NCI-H524 (cell line): ENCODE measurements around the gene NRXN3.
A peak's percentile ranks its signal among the peaks of the same experiment; 100 is the strongest.

Experiments used
- DNase-seq, 2 experiments: peaks; one replicate each; lab custom pipeline; 2025; lab: John Stamatoyannopoulos, UW

Gene NRXN3

GRCh38 chr14:78173346-78174035, 3.3 kb downstream of the NRXN3 start:
- DNase-seq: no peak

- DNase-seq: no peak
These were observed 5.2 kb downstream of the NRXN3 start for GRCh38 chr14:78175412-78175811.

DNA sequence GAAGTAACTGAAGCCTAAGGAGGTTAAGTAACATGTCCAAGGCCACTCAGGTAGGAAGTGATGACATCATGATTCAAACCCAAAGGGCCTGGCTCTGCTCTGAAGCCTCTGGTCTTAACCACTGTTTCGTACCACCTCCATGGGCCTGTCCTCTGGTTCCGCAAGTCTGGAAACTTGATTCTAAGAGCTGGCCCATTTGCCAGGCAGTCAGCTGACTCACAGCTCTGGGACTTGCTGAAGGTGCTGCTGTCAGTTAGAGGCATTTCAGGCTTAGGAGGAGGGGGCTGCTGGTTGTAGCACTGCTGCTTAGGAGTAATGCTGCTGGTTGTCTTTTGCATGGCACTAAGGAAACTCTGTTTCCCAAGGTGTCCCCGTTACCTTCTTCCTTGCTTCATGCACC, 7.9 kb downstream of the NRXN3 start:
- DNase-seq: no peak

GRCh38 chr14:78178971-78179370, 8.8 kb downstream of the NRXN3 start:
- no peak for DNase-seq

DNA sequence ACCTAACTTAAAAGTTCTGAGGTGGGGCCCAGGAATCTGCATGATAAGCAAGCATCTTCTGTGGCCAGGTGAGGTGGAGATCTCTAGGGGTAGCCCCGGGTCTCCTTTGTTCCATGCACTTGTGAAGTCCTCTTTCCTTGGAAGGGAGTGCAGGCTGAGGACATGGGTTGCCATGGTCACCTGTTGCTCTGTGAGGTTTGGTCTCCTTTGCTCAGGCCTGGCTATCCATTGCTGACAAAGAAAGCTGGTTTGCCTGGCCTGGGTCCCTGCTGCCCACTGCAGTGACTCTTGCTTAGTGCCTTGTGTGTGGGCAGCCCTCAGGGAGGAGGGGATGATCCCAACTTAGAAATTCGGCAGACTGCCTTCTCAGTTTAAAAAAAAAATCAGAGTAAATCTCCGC, 11.1 kb downstream of the NRXN3 start:
- no peak for DNase-seq

DNA sequence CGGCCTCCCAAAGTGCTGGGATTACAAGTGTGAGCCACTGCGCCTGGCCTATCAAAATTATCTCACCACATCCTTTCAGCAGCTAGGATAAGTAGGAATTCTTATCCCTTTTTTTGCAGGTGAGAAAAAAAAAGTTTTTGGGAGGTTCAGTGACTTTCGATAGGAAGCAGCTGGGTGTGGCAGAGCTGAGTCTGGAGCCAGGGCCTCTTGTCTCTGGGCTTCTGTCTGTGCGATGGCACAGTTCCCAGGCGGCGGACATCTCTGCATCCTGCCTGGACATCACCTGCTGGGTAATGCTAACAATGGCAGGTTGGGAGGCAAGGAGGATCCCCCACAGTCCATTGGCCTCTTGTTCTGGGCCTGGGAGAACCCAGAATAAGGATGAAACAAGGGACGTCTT, 12.5 kb downstream of the NRXN3 start:
- no peak for DNase-seq

GRCh38 chr14:78184157-78184556, 14.0 kb downstream of the NRXN3 start:
- no peak for DNase-seq

DNA sequence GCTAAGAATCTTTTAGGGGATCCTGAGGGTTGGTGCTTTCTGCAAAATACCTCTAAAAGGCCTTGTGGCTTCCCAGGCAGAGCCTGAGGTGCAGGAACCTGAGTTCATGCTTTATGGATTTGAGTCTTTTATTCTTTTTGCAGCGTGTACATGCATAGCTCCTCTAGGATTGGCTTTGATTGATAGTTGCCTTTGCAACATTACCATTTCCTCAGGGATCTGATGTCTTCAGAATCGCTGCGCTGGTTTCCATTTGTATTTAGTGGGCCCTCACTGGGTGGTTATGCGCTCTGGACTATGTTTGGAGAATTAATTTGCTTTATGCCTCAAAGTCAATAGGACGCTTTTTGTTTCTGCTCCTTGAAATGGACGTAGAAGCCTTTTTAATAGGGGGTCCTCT, 16.1 kb downstream of the NRXN3 start:
- DNase-seq: no peak

GRCh38 chr14:78188882-78189281, 18.7 kb downstream of the NRXN3 start:
- no peak for DNase-seq

DNA sequence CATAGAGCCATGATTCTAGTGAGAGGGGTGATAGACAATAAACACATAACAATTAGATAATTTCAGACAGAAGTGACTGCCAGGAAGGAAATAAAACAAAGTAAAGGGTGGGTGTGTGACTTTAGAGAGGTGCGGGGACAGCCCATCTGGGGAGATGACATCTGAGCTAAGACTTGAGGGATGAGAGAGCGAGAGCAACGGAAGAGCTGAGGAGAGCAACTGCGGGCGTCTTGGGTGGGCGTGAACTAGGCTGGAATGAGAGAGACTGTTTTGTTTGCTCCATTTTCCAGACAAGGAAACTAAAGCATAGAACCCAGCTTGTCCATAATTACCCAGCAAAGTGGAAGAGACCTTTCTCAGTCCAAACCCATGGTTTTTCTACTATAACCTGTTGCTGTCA, 25.3 kb downstream of the NRXN3 start:
- no peak for DNase-seq

GRCh38 chr14:78196323-78196722, 26.1 kb downstream of the NRXN3 start:
- DNase-seq: peak in 1 of 2 experiments; percentile 17

DNA sequence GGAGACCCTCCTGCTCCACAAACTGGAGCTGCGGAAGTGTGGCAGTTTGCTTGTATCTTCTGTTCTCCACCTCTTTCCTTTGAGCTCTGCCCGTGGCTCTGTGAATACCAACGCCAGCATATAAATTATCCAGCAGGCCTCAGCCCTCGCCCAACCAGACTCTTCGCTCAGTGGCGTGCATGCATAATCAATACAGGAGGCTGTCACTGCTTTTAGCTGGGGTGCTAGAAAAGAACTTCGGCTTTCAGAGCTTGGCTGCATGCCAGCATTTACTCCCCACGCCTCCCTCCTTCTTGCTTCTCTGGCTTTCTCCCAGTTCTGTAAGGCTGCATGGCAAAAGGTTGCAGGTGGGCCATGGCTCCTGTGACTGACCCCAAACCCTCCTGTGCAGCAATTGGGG, 26.9 kb downstream of the NRXN3 start:
- DNase-seq: no peak

- no peak for DNase-seq
These were observed 32.0 kb downstream of the NRXN3 start for GRCh38 chr14:78202163-78202562.

DNA sequence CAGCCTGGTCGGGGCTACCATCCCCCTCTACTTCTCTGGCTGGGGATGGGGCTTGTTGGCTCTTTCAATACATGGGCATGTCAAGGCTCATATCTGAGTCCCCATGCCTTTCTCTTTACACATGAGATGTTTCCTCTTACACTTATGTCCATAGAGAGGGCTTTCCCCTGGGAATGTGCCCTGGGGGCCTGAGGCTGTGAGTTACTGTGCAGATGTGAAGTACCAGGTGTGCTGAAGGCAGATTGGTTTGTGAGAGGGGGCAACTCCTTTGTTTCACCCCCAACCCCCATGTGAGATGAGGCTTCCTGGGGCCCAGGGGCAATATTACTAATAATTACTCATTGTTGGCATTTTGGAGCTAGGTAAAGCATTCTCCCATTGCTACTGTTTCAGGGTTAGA, 32.8 kb downstream of the NRXN3 start:
- DNase-seq: no peak

DNA sequence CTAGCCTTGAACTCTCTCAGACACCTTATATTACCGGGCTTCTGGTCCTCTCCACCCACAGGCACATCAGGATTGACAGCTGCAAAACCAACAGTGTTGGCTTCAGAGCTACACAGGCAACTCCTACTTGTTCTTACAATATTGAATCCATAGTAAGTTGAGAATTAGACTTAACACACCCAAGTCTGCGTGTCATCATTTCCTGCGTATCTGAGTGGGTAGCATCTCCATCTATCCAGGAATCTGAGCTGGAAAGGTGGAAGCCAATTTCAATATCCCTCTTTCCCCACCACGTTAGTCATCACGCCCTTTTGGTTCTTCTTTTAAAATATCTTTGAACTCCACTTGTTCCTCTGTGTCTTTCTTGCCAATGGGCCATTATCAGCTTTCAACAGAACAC, 37.2 kb downstream of the NRXN3 start:
- no peak for DNase-seq

GRCh38 chr14:78220273-78220672, 50.1 kb downstream of the NRXN3 start:
- no peak for DNase-seq

DNA sequence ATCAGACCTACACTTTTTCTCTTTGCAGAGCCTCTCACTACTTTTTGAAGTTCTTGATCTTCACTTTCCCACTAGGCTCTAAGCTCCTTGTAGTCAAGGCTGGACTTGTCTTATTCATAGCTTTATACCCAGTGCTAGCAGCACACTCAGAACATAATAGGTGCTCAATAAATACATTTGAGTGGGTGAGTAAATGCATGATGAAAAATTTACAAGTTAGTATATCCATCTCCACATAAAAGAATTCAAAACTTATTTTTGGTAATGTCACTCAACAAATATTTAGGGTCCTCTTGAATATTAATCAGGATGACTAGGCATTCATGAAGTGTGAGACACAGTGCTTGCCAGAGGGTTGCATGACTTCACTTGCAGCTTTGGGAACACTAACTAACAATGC, 52.6 kb downstream of the NRXN3 start:
- no peak for DNase-seq

DNA sequence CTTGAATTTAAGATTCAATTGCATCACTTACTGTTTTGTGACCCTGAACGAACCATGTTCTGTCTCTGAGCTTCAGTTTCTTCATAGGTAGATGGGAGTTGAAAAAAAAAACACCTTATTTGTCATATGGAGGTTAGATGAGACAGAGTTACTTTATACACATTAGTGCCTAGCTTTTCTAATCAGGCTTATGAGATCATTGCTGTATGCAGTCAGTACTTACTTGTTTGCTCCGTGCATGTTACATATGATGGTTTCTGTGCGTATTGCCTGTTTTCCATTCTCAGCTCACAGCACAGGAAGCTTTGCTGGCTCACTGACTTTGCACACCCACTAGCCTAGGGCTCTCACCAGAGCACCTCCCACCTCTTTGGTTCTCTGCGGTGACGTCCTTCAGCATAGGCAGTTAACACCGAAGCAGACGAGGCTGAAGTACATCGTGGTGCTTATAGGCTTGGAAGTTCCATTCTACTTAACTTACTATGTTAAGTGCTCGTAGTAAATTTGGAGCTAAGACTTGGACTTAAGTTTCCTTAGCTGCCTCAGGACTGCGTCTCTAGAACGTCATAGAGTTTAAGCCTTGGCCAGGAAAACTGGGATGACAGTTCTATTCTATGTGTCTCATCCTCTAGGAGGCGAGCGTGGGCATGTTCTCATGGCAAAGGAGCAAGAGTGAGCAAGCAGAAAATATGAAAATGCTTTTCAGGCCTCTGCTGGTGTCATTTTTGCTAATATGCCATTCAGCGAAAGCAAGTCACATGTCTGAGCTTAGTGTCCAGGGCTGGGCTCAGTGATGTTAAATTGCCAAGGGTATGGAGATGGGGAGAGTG, 57.3 kb downstream of the NRXN3 start:
- DNase-seq: peak in 1 of 2 experiments; percentile 20

- no peak for DNase-seq
These were observed 58.6 kb downstream of the NRXN3 start for GRCh38 chr14:78228702-78229327.

- DNase-seq: peak; percentile 98
These were observed 62.2 kb downstream of the NRXN3 start for GRCh38 chr14:78232231-78233000.

DNA sequence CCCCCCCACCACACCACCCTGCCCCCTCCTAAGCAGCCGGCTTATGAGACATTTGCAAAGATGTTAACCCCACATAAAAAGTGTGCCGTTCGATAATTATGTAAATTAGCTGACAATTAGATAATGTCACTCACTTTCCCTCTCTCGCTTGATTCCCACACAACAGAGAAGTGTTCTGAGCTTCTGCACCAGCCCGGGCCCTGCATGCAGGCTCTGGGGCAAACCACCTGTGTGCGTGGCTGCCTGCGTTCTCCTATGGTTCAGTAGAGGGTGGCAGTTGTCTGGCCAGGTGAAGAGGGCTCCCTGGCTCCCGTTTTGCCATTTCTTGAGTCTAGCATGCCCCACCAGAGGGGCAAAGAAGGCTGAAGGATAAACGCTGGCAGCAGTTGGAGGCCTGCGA, 68.0 kb downstream of the NRXN3 start:
- no peak for DNase-seq

- DNase-seq: no peak
These were observed 70.4 kb downstream of the NRXN3 start for GRCh38 chr14:78240567-78240966.
